GM18526 (cell line): ENCODE measurements around the gene WNT1.

Source experiments
- POLR2A ChIP-seq: IDR thresholded peaks from 3 replicates; pipeline ENCODE4 v1.6.1; 2011; ENCODE audit not compliant: insufficient read length; ENCODE audit errors: extremely low read depth

Gene WNT1

GRCh38 chr12:48978291-48978740, at the start of gene WNT1:
TSS of gene WNT1 (plus strand) at chr12:48978322. CDS start at chr12:48978651, 329 bp downstream.
- TF ChIP-seq POLR2A = no peak

- TF ChIP-seq POLR2A = no peak
Measured at GRCh38 chr12:48929551-48929950, 48.6 kb upstream of the WNT1 start.

GRCh38 chr12:48930475-48930874, 47.6 kb upstream of the WNT1 start:
- TF ChIP-seq POLR2A = no peak

GRCh38 chr12:48932878-48933277, 45.2 kb upstream of the WNT1 start:
- TF ChIP-seq POLR2A = no peak

GRCh38 chr12:48933664-48934311, 44.3 kb upstream of the WNT1 start:
- no peak for TF ChIP-seq POLR2A

GRCh38 chr12:48934312-48934706, 43.8 kb upstream of the WNT1 start:
- TF ChIP-seq POLR2A = no peak

- no peak for TF ChIP-seq POLR2A
Measured at GRCh38 chr12:48936379-48936979, 41.6 kb upstream of the WNT1 start.

GRCh38 chr12:48937170-48937569, 41.0 kb upstream of the WNT1 start:
- no peak for TF ChIP-seq POLR2A

- no peak for TF ChIP-seq POLR2A
Measured at GRCh38 chr12:48938805-48939204, 39.3 kb upstream of the WNT1 start.

- no peak for TF ChIP-seq POLR2A
Measured at GRCh38 chr12:48940181-48940580, 37.9 kb upstream of the WNT1 start.

- TF ChIP-seq POLR2A = no peak
Measured at GRCh38 chr12:48943221-48943620, 34.9 kb upstream of the WNT1 start.

GRCh38 chr12:48946205-48946604, 31.9 kb upstream of the WNT1 start:
- TF ChIP-seq POLR2A = no peak

- no peak for TF ChIP-seq POLR2A
Measured at GRCh38 chr12:48946943-48947342, 31.2 kb upstream of the WNT1 start.

- TF ChIP-seq POLR2A = no peak
Measured at GRCh38 chr12:48947727-48948126, 30.4 kb upstream of the WNT1 start.

- no peak for TF ChIP-seq POLR2A
Measured at GRCh38 chr12:48952691-48953090, 25.4 kb upstream of the WNT1 start.

GRCh38 chr12:48954061-48954460, 24.1 kb upstream of the WNT1 start:
- TF ChIP-seq POLR2A = no peak

- TF ChIP-seq POLR2A = no peak
Measured at GRCh38 chr12:48954841-48955501, 23.2 kb upstream of the WNT1 start.
